IPS DF 6.9 (cell line): ENCODE results near the gene C11orf54.
"Not testable (repeated sequence)": the region's sequence is repeated elsewhere in the genome, so short reads cannot be mapped to it uniquely, and the experiment has no call there.

Experiments
- DNase-seq: peaks from one replicate; pipeline ENCODE4 v3.0.0-alpha.2; 2013; ENCODE audit warnings: low read depth, low spot score
- H3K27ac ChIP-seq: one replicate; pipeline ENCODE4 v1.5.1; 2013; ENCODE audit warnings: low read length, control low read depth
- H3K27me3 ChIP-seq: 2 replicates; pipeline ENCODE4 v1.6.1; 2013; ENCODE audit warnings: mild to moderate bottlenecking, low read length; ENCODE audit not compliant: control insufficient read depth, insufficient read depth
- H3K36me3 ChIP-seq: 2 replicates; pipeline ENCODE4 v1.6.1; 2013; ENCODE audit warnings: low read length; ENCODE audit not compliant: control insufficient read depth, insufficient read depth
- H3K4me1 ChIP-seq: 2 replicates; pipeline ENCODE4 v1.6.1; 2013; ENCODE audit warnings: low read length; ENCODE audit not compliant: control insufficient read depth, insufficient read depth
- H3K4me3 ChIP-seq: 2 replicates; pipeline ENCODE4 v1.5.1; 2013; ENCODE audit warnings: mild to moderate bottlenecking, low read length
- H3K9me3 ChIP-seq: 2 replicates; pipeline ENCODE4 v1.6.1; 2013; ENCODE audit warnings: low read length, inconsistent platforms; ENCODE audit not compliant: control insufficient read depth, insufficient read depth
- WGBS: extraction: QIAGEN DNeasy Blood & Tissue Kit; methylation state at CpG from one replicate; pipeline ENCODE4 v1.1.7; 2013; ENCODE audit warnings: mixed read lengths, missing lambda C conversion rate; ENCODE audit not compliant: insufficient read length, insufficient coverage; 5-methylcytosine and 5-hydroxymethylcytosine counted together

C11orf54 gene

GRCh38 chr11:93765551-93765950, 24.1 kb downstream of the C11orf54 start:
- H3K27ac ChIP-seq, result no peak overlapping the region
- H3K27me3 ChIP-seq, result no peaks in the 10 kb centered on the region
- WGBS, result no CpG with 5 or more reads among the region's 2 CpGs
- H3K36me3 ChIP-seq, result no peaks in the 10 kb centered on the region
- no peaks in the 10 kb centered on the region for H3K9me3 ChIP-seq
- H3K4me1 ChIP-seq, result 0 out of 2 replicates have a peak, but pooled peaks cover under 1% of the 10 kb centered on the region
- no peak for DNase-seq
- no peak overlapping the region for H3K4me3 ChIP-seq

GRCh38 chr11:93766504-93766903, 25.0 kb downstream of the C11orf54 start:
- Histone ChIP-seq H3K36me3 (no peaks in the 10 kb centered on the region), H3K27ac (no peak overlapping the region), H3K9me3 (no peaks in the 10 kb centered on the region), H3K4me1 (0 out of 2 replicates have a peak, but pooled peaks cover 1% of the 10 kb centered on the region), H3K27me3 (no peaks in the 10 kb centered on the region), H3K4me3 (no peak overlapping the region)
- no peak for DNase-seq
- WGBS, result no CpG with 5 or more reads among the region's 5 CpGs

GRCh38 chr11:93767018-93767417, 25.5 kb downstream of the C11orf54 start:
- Histone ChIP-seq H3K27ac (no peak overlapping the region), H3K4me1 (0 out of 2 replicates have a peak, but pooled peaks cover 1% of the 10 kb centered on the region), H3K27me3 (no peaks in the 10 kb centered on the region), H3K4me3 (no peak overlapping the region), H3K36me3 (no peaks in the 10 kb centered on the region), H3K9me3 (no peaks in the 10 kb centered on the region)
- no peak for DNase-seq
- no CpG with 5 or more reads among the region's 3 CpGs for WGBS

GRCh38 chr11:93770160-93770559, 28.7 kb downstream of the C11orf54 start:
- no peaks in the 10 kb centered on the region for H3K9me3 ChIP-seq
- H3K4me3 ChIP-seq, result no peak overlapping the region
- H3K4me1 ChIP-seq, result 0 out of 2 replicates have a peak, but pooled peaks cover 1% of the 10 kb centered on the region
- no peaks in the 10 kb centered on the region for H3K36me3 ChIP-seq
- no peaks in the 10 kb centered on the region for H3K27me3 ChIP-seq
- DNase-seq, result no peak
- no CpG with 5 or more reads among the region's 1 CpG for WGBS
- H3K27ac ChIP-seq, result no peak overlapping the region

GRCh38 chr11:93772123-93772522, 30.7 kb downstream of the C11orf54 start:
- no CpG with 5 or more reads among the region's 4 CpGs for WGBS
- DNase-seq, result no peak
- no peaks in the 10 kb centered on the region for H3K27me3 ChIP-seq

GRCh38 chr11:93773045-93773477, 31.6 kb downstream of the C11orf54 start:
- no peak overlapping the region for H3K27ac ChIP-seq
- no peaks in the 10 kb centered on the region for H3K9me3 ChIP-seq
- WGBS, result no CpG with 5 or more reads among the region's 3 CpGs
- no peaks in the 10 kb centered on the region for H3K36me3 ChIP-seq
- H3K4me3 ChIP-seq, result no peak overlapping the region
- no peaks in the 10 kb centered on the region for H3K27me3 ChIP-seq
- DNase-seq, result no peak
- 0 out of 2 replicates have a peak, but pooled peaks cover 1% of the 10 kb centered on the region for H3K4me1 ChIP-seq

More at GRCh38 chr11:93772123-93772522, 30.7 kb downstream of the C11orf54 start:
- Histone ChIP-seq H3K27ac (no peak overlapping the region), H3K36me3 (no peaks in the 10 kb centered on the region), H3K9me3 (no peaks in the 10 kb centered on the region), H3K4me3 (no peak overlapping the region), H3K4me1 (0 out of 2 replicates have a peak, but pooled peaks cover 1% of the 10 kb centered on the region)

- Histone ChIP-seq H3K9me3 (no peaks in the 10 kb centered on the region), H3K4me3 (no peak overlapping the region), H3K27me3 (no peaks in the 10 kb centered on the region), H3K27ac (no peak overlapping the region), H3K36me3 (no peaks in the 10 kb centered on the region), H3K4me1 (0 out of 2 replicates have a peak, but pooled peaks cover 1% of the 10 kb centered on the region)
- no CpG with 5 or more reads among the region's 10 CpGs for WGBS
- no peak for DNase-seq
Measured at GRCh38 chr11:93773601-93774200, 32.2 kb downstream of the C11orf54 start.

- not testable (repeated sequence) for H3K4me3 ChIP-seq, DNase-seq, H3K4me1 ChIP-seq, H3K9me3 ChIP-seq, H3K36me3 ChIP-seq, H3K27me3 ChIP-seq, H3K27ac ChIP-seq
- WGBS, result no CpG with 5 or more reads among the region's 3 CpGs
Measured at GRCh38 chr11:93774560-93774959, 33.1 kb downstream of the C11orf54 start.

- no peaks in the 10 kb centered on the region for H3K27me3 ChIP-seq
- H3K4me3 ChIP-seq, result no peak overlapping the region
- no peak for DNase-seq
- no peak overlapping the region for H3K27ac ChIP-seq
- no CpG with 5 or more reads among the region's 2 CpGs for WGBS
- 0 out of 2 replicates have a peak, but pooled peaks cover 1% of the 10 kb centered on the region for H3K4me1 ChIP-seq
- H3K9me3 ChIP-seq, result no peaks in the 10 kb centered on the region
- no peaks in the 10 kb centered on the region for H3K36me3 ChIP-seq
Measured at GRCh38 chr11:93775289-93775688, 33.8 kb downstream of the C11orf54 start.

GRCh38 chr11:93783362-93783761, 41.9 kb downstream of the C11orf54 start:
- Histone ChIP-seq H3K27ac (no peak overlapping the region), H3K36me3 (no peaks in the 10 kb centered on the region), H3K27me3 (no peaks in the 10 kb centered on the region), H3K4me1 (no peaks in the 10 kb centered on the region), H3K9me3 (no peaks in the 10 kb centered on the region), H3K4me3 (peak overlapping the region; percentile 60; the same call in 1 of the 2 replicates)
- WGBS, result no CpG with 5 or more reads among the region's 7 CpGs
- DNase-seq, result no peak

GRCh38 chr11:93783765-93784144, 42.3 kb downstream of the C11orf54 start:
- Histone ChIP-seq H3K4me1 (no peaks in the 10 kb centered on the region), H3K9me3 (no peaks in the 10 kb centered on the region), H3K27me3 (no peaks in the 10 kb centered on the region), H3K36me3 (no peaks in the 10 kb centered on the region), H3K27ac (no peak overlapping the region), H3K4me3 (peak overlapping the region; percentile 60; the same call in 1 of the 2 replicates)
- DNase-seq, result no peak
- WGBS, result no CpG with 5 or more reads among the region's 10 CpGs
